CD4-positive, alpha-beta memory T cell (primary cell): ENCODE results near the gene MUS81. TPM values are rescaled to one million over a fixed set of nuclear protein-coding genes. Genes with fewer than 3 reads are reported as not detected.

Experiments
- CTCF ChIA-PET: fragments of 350-600 bp; sonication (Branson Sonifier 250); formaldehyde crosslinking; loops from one replicate; lab custom pipeline; 2021; ENCODE audit warnings: inconsistent platforms; ENCODE audit not compliant: partially characterized antibody; lab: Charles Lee
- POLR2A ChIA-PET: fragments of 350-600 bp; sonication (Branson Sonifier 250); formaldehyde crosslinking; loops from one replicate; lab custom pipeline; 2021; ENCODE audit not compliant: partially characterized antibody; lab: Charles Lee
- DNase-seq, 5 donors: peaks; one replicate each; pipeline versions ENCODE4 v3.0.0 to v3.0.0-alpha.2; 2020 to 2022; ENCODE audit warnings: mixed read lengths in 1 of 5
- H3K27ac ChIP-seq: one replicate; pipeline ENCODE4 v1.7.0; 2013; ENCODE audit warnings: low read depth, low read length
- H3K27me3 ChIP-seq: 2 replicates; pipeline ENCODE4 v1.7.0; 2013; ENCODE audit warnings: mild to moderate bottlenecking, low read length, moderate library complexity; ENCODE audit not compliant: insufficient read depth
- H3K36me3 ChIP-seq: 2 replicates; pipeline ENCODE4 v1.7.0; 2013; ENCODE audit warnings: mild to moderate bottlenecking, low read length, moderate library complexity; ENCODE audit not compliant: insufficient read depth
- H3K4me1 ChIP-seq: 2 replicates; pipeline ENCODE4 v1.7.0; 2013; ENCODE audit warnings: mild to moderate bottlenecking, low read length, moderate library complexity; ENCODE audit not compliant: insufficient read depth
- H3K4me3 ChIP-seq, 2 donors: one replicate each; pipeline ENCODE4 v1.7.0; 2013; ENCODE audit warnings: low read length in 2 of 2, mild to moderate bottlenecking in 1 of 2
- H3K9me3 ChIP-seq, 2 donors: one replicate each; pipeline ENCODE4 v1.7.0; 2013; ENCODE audit warnings: low read length in 2 of 2, control low read depth in 1 of 2; ENCODE audit not compliant: control insufficient read depth in 1 of 2
- H3K27ac Mint-ChIP-seq, 7 donors: one replicate each; pipeline ENCODE4 v1.8.0; 2020 to 2021; ENCODE audit warnings: mixed read lengths in 7 of 7, mild to moderate bottlenecking in 6 of 7, inconsistent platforms in 3 of 7, moderate library complexity in 3 of 7
- H3K27me3 Mint-ChIP-seq, 2 donors: one replicate each; pipeline ENCODE4 v1.8.0; 2020 to 2021; ENCODE audit warnings: mixed read lengths in 2 of 2
- H3K36me3 Mint-ChIP-seq, 2 donors: one replicate each; pipeline ENCODE4 v1.8.0; 2020 to 2021; ENCODE audit warnings: mixed read lengths in 2 of 2, inconsistent platforms in 1 of 2, mild to moderate bottlenecking in 1 of 2
- H3K4me1 Mint-ChIP-seq, 4 donors: one replicate each; pipeline ENCODE4 v1.8.0; 2020 to 2021; ENCODE audit warnings: mixed read lengths in 4 of 4, mild to moderate bottlenecking in 1 of 4
- H3K4me3 Mint-ChIP-seq, 8 donors: one replicate each; pipeline ENCODE4 v1.8.0; 2020 to 2021; ENCODE audit warnings: mixed read lengths in 8 of 8, mild to moderate bottlenecking in 7 of 8, moderate library complexity in 6 of 8, inconsistent platforms in 3 of 8
- H3K9me3 Mint-ChIP-seq, 8 donors: one replicate each; pipeline ENCODE4 v1.8.0; 2020 to 2021; ENCODE audit warnings: mixed read lengths in 8 of 8, mild to moderate bottlenecking in 5 of 8, inconsistent platforms in 3 of 8, moderate library complexity in 1 of 8
- intact Hi-C: fragments of 100-400 bp; cut with micrococcal nuclease; formaldehyde crosslinking; loops from one replicate; pipeline ENCODE4 v1.15.1; 2023
- polyA plus RNA-seq, 2 donors: library from polyadenylated mRNA; unstranded; fragments of 300-500 nt; fragmentation: Illumina TruSeq; gene quantifications; one replicate each; pipeline ENCODE4 v1.2.3, GENCODE V29; 2021
- total RNA-seq, 2 experiments: library from RNA; stranded (reverse); gene quantifications; one replicate each; pipeline ENCODE4 v1.2.3, GENCODE V29; 2021

MUS81 gene
- total and polyA plus RNA-seq, 4 experiments from 2014 or later: 24.0 to 95.5 (median 62.3) TPM

DNA sequence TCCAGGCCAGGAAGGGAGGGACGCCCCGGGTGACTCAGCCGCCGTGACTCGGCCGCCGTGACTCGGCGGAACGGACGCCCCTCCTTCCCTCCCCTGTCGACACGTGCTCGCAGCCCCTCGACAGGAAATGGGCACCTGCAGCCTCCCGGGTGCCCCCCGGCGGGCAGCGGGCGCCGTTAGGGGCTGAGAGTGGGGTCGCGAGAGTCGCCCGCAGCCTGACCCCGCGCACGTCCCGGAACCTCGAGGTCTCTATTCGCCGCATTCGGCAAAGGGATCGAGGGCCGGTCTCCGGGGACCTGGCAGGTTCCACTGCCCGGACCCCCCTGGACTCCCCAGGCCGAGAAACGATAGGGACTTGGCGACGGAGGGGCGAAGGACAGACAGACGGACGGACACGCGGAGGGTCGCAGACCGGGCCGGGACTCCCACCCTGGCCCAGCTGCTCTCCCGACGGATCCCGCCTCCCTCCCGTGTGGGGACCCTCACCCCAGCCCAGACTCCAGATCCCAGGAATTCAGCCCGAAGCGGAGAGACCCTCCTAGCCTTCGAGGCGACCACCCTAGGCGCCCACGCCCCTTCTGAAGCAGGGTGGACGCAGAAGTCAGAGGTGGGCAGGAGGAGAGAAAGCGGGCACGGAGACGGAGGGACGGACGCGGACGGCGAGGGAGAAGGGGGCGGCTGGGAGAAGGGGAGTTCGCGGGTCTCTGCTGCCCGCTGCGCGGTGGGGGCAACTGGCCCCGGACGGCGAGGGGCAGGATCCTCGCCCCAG is 39.3 kb downstream of the MUS81 start:
- Histone ChIP-seq H3K9me3 (no peaks in the 10 kb centered on the region), H3K4me3 (peak overlapping the region; percentile 17 to 51), H3K4me1 (peaks cover 22% of the 10 kb centered on the region), H3K27me3 (peaks cover 4% of the 10 kb centered on the region), H3K27ac (peak overlapping the region; percentile 46), H3K36me3 (no peaks in the 10 kb centered on the region)
- Mint-ChIP-seq H3K36me3 (no peaks in the 10 kb centered on the region), H3K27me3 (peaks cover 0 to 1% of the 10 kb centered on the region in 2 donors), H3K4me3 (peak overlapping the region in 7 of 8 donors; percentile 5 to 75 (median 53)), H3K9me3 (no peaks in the 10 kb centered on the region), H3K4me1 (peaks cover 5 to 31% (median 7%) of the 10 kb centered on the region in 4 donors), H3K27ac (peak overlapping the region in 4 of 7 donors; percentile 42 to 75 (median 68))
- DNase-seq: peak in 3 of 5 donors; percentile 27 to 70 (median 33)
- CTCF ChIA-PET: interaction anchor here (11.2 kb wide), 1 partner anchor 12 kb away, joined by 162 read pairs; the partner anchor contains the start of genes CCDC85B and FIBP
- intact Hi-C loops: loop anchor here (1.0 kb wide), 3 partner anchors 9 to 62 kb away; partner anchors contain the start of genes C11orf68, CCDC85B, DRAP1 and SART1
- POLR2A ChIA-PET: interaction anchor here (0.6 to 3.4 kb wide), 13 partner anchors 10 to 1121 kb away, joined by 3 to 97 read pairs (median 7); partner anchors contain the start of genes C11orf68, CCDC85B, CFL1 and DRAP1

DNA sequence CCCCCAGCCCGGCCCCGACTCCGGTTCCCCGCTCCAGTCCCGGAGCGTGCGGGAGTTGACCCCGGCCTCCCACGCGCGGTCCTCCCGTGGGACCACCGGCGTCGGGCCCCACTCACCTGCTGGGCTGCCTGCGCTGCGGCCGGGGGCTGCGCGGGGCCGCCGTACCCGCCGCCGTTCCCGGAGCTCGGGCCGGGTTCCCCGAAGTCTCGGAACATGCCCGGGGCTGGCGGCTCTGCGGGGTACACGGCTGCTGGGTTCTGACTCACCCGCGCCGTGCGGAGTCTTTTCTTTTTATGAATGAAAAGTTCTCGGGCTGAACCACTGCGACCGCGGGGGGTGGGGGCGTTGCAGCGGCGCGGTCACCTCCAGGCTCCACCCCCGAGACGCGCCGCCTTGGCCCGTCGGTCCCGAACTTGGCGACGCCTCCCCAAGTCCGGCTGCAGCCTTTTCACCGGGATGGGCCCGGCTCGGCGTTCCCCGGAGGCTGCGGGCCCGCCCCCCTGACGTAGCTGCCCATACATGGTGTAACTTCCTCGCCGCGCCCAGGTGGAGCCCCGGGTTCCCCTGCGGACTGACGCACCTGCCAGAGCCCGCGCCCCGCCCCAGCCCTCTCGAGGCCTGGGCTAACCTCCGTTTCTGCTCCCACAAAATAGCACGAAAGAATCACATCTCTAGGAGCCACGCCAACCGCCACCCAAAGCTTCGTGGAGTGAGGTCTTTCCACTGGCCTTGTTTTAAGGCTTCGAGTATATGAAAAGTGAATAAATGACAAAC is 40.1 kb downstream of the MUS81 start, which contains the start of gene FOSL1:
FOSL1 (minus strand) TSS at position 264 of the 774 bp plus-strand sequence; CDS start at position 215, 49 bp downstream.
- POLR2A ChIA-PET: interaction anchor here (0.6 to 3.4 kb wide), 18 partner anchors 9 to 1122 kb away, joined by 3 to 97 read pairs (median 4); partner anchors contain the start of genes C11orf68, CCDC85B, CFL1 and DRAP1

DNA sequence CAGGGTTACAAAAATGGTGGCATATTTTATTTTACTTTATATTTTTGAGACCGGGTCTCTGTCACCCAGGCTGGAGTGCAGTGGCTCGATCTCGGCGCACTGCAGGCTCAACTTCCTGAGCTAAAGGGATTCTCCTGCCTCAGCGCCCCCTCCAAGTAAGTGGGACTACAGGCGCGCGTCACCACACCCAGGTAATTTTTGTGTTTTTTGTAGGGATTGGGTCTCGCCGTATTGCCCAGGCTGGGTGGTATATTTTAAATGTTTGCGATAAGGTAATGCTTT is 40.6 kb downstream of the MUS81 start:
- H3K9me3 ChIP-seq: no peaks in the 10 kb centered on the region
- no peak overlapping the region for H3K4me3 ChIP-seq
- CTCF ChIA-PET: interaction anchor here (1.1 to 11.2 kb wide), 3 partner anchors 13 to 71 kb away, joined by 3 to 162 read pairs (median 8); partner anchors contain the start of genes C11orf68, CCDC85B and FIBP
- intact Hi-C loops: loop anchor here (1.0 kb wide), 3 partner anchors 11 to 60 kb away; partner anchors contain the start of genes C11orf68, CCDC85B, DRAP1 and SART1
- no peaks in the 10 kb centered on the region for H3K9me3 Mint-ChIP-seq
- no peaks in the 10 kb centered on the region for H3K36me3 Mint-ChIP-seq
- H3K27ac ChIP-seq: peak overlapping the region; percentile 37
- H3K4me1 Mint-ChIP-seq: peaks cover 5 to 23% (median 7%) of the 10 kb centered on the region in 4 donors
- H3K36me3 ChIP-seq: no peaks in the 10 kb centered on the region
- H3K27me3 ChIP-seq: peaks cover 4% of the 10 kb centered on the region
- DNase-seq: no peak
- peaks cover 21% of the 10 kb centered on the region for H3K4me1 ChIP-seq
- peak overlapping the region in 7 of 8 donors; percentile 37 to 84 (median 64) for H3K4me3 Mint-ChIP-seq
- POLR2A ChIA-PET: interaction anchor here (0.6 to 3.4 kb wide), 17 partner anchors 8 to 356 kb away, joined by 3 to 97 read pairs (median 4); partner anchors contain the start of genes BANF1, C11orf68, CCDC85B and CFL1
- H3K27me3 Mint-ChIP-seq: peaks cover 0 to 1% of the 10 kb centered on the region in 2 donors
- H3K27ac Mint-ChIP-seq: peak overlapping the region; percentile 69 to 93 (median 88)

More for the DNA sequence above, 40.1 kb downstream of the MUS81 start, which contains the start of gene FOSL1:
- Histone ChIP-seq H3K27me3 (peaks cover 4% of the 10 kb centered on the region), H3K4me1 (peaks cover 21% of the 10 kb centered on the region), H3K9me3 (no peaks in the 10 kb centered on the region), H3K4me3 (peak within 1 kb of the TSS; percentile 17 to 51), H3K36me3 (no peaks in the 10 kb centered on the region), H3K27ac (peak within 1 kb of the TSS; percentile 46)
- Mint-ChIP-seq H3K27me3 (peaks cover 0 to 1% of the 10 kb centered on the region in 2 donors), H3K9me3 (no peaks in the 10 kb centered on the region), H3K4me3 (peak within 1 kb of the TSS; percentile 57 to 84 (median 65)), H3K27ac (peak within 1 kb of the TSS; percentile 69 to 93 (median 88)), H3K4me1 (peaks cover 5 to 28% (median 7%) of the 10 kb centered on the region in 4 donors), H3K36me3 (no peaks in the 10 kb centered on the region)
- CTCF ChIA-PET: interaction anchor here (1.7 to 11.2 kb wide), 2 partner anchors 12 to 18 kb away, joined by 8 to 162 read pairs; partner anchors contain the start of genes C11orf68, CCDC85B and FIBP
- intact Hi-C loops: loop anchor here (1.0 kb wide), 3 partner anchors 10 to 61 kb away; partner anchors contain the start of genes C11orf68, CCDC85B, DRAP1 and SART1
- peak; percentile 91 to 98 (median 92) for DNase-seq

DNA sequence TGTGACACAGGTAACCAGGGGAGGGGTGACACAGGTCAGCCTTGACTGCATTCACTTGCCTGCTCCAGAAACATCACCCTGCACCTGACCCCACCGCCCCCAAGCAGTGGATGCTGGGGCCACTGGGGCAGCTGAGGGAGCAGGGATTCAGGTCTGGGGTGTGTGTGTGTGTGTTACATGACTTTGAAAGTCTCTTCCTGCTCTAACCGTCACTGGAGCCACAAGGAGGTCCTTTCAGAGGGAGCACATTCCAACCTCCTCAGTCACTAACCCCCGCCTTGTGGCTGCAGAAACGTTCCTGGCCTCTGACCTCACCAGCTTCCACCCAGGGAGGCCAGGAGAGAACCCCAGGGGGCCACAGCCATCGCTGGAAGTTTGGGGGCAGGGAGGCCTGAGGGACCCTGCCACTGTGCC is 42.8 kb downstream of the MUS81 start:
- no peaks in the 10 kb centered on the region for H3K9me3 Mint-ChIP-seq
- no peak overlapping the region for H3K4me3 ChIP-seq
- H3K27ac ChIP-seq: no peak overlapping the region
- H3K4me1 Mint-ChIP-seq: peaks cover 4 to 17% (median 7%) of the 10 kb centered on the region in 4 donors
- peaks cover 0 to 1% of the 10 kb centered on the region in 2 donors for H3K27me3 Mint-ChIP-seq
- H3K4me3 Mint-ChIP-seq: no peak overlapping the region
- H3K36me3 ChIP-seq: no peaks in the 10 kb centered on the region
- no peaks in the 10 kb centered on the region for H3K36me3 Mint-ChIP-seq
- CTCF ChIA-PET: interaction anchor here (11.2 kb wide), 1 partner anchor 15 kb away, joined by 162 read pairs; the partner anchor contains the start of genes CCDC85B and FIBP
- intact Hi-C loops: no loop called here
- DNase-seq: no peak
- POLR2A ChIA-PET: no interaction called here
- H3K27me3 ChIP-seq: peaks cover 4% of the 10 kb centered on the region
- H3K4me1 ChIP-seq: peaks cover 21% of the 10 kb centered on the region
- H3K27ac Mint-ChIP-seq: peak overlapping the region in 1 of 7 donors; percentile 59
- H3K9me3 ChIP-seq: no peaks in the 10 kb centered on the region

DNA sequence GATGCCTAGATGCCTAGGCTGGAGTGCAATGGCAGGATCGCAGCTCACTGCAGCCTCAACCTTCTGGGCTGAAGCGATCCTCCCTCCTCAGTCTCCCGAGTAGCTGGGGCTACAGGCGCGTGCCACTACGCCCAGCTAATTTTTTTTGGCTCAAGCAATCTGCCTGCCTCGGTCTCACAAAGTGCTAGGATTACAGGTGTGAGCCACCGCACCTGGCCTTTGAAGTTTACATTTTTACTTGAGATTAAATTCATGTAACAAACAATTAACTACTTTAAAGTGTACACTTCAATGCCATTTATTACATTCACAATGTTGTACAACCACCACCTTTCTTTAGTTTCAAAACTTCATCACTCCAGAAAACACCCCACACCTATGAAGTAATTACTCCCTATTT is 43.5 kb downstream of the MUS81 start:
- Histone ChIP-seq H3K27ac (no peak overlapping the region), H3K9me3 (no peaks in the 10 kb centered on the region), H3K36me3 (no peaks in the 10 kb centered on the region), H3K4me3 (no peak overlapping the region), H3K4me1 (peaks cover 20% of the 10 kb centered on the region), H3K27me3 (peaks cover 4% of the 10 kb centered on the region)
- intact Hi-C loops: no loop called here
- no peak for DNase-seq
- Mint-ChIP-seq H3K4me1 (peaks cover 3 to 15% (median 7%) of the 10 kb centered on the region in 4 donors), H3K36me3 (no peaks in the 10 kb centered on the region), H3K27ac (peak overlapping the region in 3 of 7 donors; percentile 32 to 59 (median 53)), H3K4me3 (no peak overlapping the region), H3K9me3 (no peaks in the 10 kb centered on the region), H3K27me3 (peaks cover 0 to 1% of the 10 kb centered on the region in 2 donors)
- ChIA-PET CTCF (interaction anchor here (11.2 kb wide), 1 partner anchor 16 kb away, joined by 162 read pairs; the partner anchor contains the start of genes CCDC85B and FIBP), POLR2A (no interaction called here)

DNA sequence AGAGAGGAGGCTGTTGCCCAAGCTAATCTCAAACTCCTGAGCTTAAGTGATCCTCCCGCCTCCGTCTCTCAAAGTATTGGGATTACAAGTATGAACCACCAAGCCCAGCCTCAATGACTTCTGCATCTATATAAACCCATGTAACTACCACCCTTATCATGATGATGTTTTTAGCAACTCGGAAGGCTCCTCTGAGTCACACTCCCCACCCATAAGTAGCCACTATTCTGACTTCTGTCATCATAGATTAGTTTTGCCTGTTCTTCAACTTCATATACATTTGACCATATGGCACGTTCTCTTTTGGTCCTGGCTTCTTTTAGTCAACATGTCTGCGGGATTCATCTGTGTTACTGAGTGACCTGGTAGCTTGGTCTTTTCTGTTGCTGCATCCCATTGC is 46.4 kb downstream of the MUS81 start:
- H3K4me3 Mint-ChIP-seq: no peak overlapping the region
- POLR2A ChIA-PET: interaction anchor here (0.6 to 1.6 kb wide), 4 partner anchors 12 to 122 kb away, joined by 3 to 5 read pairs (median 4); partner anchors contain the start of genes C11orf68, CCDC85B and DRAP1
- no peak for DNase-seq

More for the DNA sequence above, 46.4 kb downstream of the MUS81 start:
- peaks cover 2 to 13% (median 5%) of the 10 kb centered on the region in 4 donors for H3K4me1 Mint-ChIP-seq
- no peak overlapping the region for H3K27ac Mint-ChIP-seq
- H3K27ac ChIP-seq: no peak overlapping the region
- H3K27me3 ChIP-seq: no peaks in the 10 kb centered on the region
- H3K9me3 Mint-ChIP-seq: no peaks in the 10 kb centered on the region
- CTCF ChIA-PET: interaction anchor here (1.8 to 2.3 kb wide), 2 partner anchors 16 to 22 kb away, joined by 9 to 12 read pairs; partner anchors contain the start of gene CCDC85B
- no peaks in the 10 kb centered on the region for H3K36me3 Mint-ChIP-seq
- intact Hi-C loops: no loop called here
- no peak overlapping the region for H3K4me3 ChIP-seq
- no peaks in the 10 kb centered on the region for H3K4me1 ChIP-seq
- no peaks in the 10 kb centered on the region for H3K9me3 ChIP-seq
- no peaks in the 10 kb centered on the region for H3K36me3 ChIP-seq
- peaks cover 3 to 8% of the 10 kb centered on the region in 2 donors for H3K27me3 Mint-ChIP-seq
